GM12873 (cell line): ENCODE measurements around the gene MUC13.

Source experiments
- TF ChIP-seq, protein P1 (sequence below): IDR thresholded peaks from 2 replicates; pipeline ENCODE4 v1.5.1; 2012; ENCODE audit warnings: low read depth, mild to moderate bottlenecking, moderate library complexity, low read length, control low read depth; ENCODE audit not compliant: insufficient read depth; ENCODE audit errors: missing control alignments

Gene MUC13

GRCh38 chr3:124942613-124943012 is 8.1 kb upstream of the MUC13 start:
- TF ChIP-seq, protein P1, sequence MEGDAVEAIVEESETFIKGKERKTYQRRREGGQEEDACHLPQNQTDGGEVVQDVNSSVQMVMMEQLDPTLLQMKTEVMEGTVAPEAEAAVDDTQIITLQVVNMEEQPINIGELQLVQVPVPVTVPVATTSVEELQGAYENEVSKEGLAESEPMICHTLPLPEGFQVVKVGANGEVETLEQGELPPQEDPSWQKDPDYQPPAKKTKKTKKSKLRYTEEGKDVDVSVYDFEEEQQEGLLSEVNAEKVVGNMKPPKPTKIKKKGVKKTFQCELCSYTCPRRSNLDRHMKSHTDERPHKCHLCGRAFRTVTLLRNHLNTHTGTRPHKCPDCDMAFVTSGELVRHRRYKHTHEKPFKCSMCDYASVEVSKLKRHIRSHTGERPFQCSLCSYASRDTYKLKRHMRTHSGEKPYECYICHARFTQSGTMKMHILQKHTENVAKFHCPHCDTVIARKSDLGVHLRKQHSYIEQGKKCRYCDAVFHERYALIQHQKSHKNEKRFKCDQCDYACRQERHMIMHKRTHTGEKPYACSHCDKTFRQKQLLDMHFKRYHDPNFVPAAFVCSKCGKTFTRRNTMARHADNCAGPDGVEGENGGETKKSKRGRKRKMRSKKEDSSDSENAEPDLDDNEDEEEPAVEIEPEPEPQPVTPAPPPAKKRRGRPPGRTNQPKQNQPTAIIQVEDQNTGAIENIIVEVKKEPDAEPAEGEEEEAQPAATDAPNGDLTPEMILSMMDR, result no peak

DNA sequence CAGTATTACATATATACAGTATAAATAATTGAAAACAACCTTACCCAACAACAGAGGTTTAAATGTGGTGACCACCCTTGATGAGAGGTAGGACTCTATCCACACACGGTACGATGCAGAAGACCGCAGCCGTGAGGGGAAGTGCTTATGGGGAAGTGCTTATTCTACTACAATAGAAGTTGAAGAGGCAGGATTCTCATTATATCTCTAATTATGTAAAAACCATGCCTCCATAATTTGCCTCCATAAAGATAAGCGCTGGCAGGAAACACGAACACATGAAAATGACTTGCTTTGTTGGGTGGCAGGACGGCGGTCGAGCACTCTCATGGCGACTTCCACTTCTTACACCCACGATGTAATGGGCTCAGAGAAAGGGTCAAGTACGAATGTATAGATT is 7.2 kb upstream of the MUC13 start:
- TF ChIP-seq, protein P1, result no peak

- TF ChIP-seq, protein P1, result no peak
Observed at GRCh38 chr3:124939661-124940060, 5.1 kb upstream of the MUC13 start.

GRCh38 chr3:124938896-124939295 is 4.3 kb upstream of the MUC13 start:
- TF ChIP-seq, protein P1, result no peak

DNA sequence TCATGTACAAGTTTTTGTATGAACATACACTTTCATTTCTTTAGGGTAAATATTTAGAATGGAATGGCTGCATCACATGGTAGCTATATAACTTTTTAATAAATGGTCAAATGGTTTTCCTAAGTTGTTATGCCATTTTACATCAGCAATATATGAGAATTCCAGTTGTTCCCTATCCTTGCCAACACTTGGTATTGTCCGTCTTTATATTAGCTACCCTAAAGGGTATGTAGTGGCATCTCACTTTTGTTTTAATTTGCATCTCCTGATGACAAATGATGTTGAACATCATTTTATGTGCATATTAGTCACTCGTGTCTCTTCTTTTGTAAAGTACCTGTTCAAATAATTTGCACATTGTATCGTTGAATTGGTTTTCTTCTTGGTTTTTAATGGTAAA is 2.5 kb upstream of the MUC13 start:
- TF ChIP-seq, protein P1, result no peak

DNA sequence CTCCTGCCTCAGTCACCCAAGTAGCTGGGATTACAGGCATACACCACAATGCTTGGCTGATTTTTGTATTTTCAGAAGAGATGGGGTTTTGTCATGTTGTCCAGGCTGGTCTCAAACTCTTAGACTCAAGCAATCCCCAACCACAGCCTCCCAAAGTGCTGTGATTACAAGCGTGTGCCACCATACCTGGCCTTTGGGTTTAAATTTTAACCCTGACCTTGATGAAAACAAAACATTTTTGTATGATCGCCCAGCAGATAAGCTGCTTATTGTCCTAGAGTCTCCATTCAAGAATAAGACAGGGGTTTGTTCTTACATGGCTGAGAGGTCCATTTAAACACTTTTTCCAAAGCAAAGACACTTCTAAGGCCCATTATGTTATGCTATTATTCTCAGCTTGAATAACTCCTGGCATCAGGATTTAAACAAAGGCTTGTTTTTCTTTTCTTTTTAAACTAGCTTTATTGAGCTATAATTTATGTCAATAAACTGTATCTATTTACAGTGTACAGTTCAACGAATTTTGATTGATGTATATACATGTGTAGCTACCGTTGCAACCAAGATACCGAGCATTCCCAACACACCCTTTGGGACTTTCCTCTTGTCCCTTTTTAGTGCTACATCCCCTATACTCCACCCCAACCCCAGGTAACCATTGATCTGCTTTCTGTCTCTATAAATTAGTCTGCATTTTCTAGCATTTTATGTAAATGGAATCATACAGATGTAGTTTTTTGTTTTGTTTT is 1.4 kb upstream of the MUC13 start:
- TF ChIP-seq, protein P1, result no peak

DNA sequence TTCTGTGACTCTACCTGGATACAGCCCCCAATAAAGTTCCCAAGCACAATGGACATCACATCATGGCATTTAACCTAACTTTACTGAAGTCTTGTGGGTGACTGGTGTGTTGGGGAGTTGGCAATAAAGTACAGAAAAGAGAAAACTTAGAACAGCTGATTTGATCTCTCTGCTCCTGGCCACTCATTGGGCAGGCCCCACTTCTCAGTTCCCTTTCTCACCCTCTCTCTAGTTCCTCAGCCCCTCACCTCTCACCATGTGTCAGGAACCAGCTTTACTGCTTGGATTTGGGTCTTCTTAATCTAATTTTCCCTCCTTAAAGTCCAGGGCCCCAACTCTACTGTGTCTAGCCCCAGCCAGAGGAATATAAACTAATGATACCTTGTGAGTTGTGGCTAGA is 713 bp upstream of the MUC13 start:
- TF ChIP-seq, protein P1, result no peak
